T47D (cell line): ENCODE data around the gene COG3.

ENCODE experiments used
- DNase-seq, 2 experiments: peaks; one replicate each; pipeline versions ENCODE4 v3.0.0 to v3.0.0-alpha.2; 2011 to 2012; ENCODE audit warnings: low read depth in 1 of 2, low spot score in 1 of 2
- JUND ChIP-seq: IDR thresholded peaks from 2 replicates; pipeline ENCODE4 v1.6.1; 2012; ENCODE audit warnings: low read depth
- in situ Hi-C: cut with HindIII; loops from 2 replicates; pipeline ENCODE4 v1.10.0; 2016; ENCODE audit warnings: low sequenced_read_pairs, low pct_unique_long_range_greater_than_20kb

Gene COG3

DNA sequence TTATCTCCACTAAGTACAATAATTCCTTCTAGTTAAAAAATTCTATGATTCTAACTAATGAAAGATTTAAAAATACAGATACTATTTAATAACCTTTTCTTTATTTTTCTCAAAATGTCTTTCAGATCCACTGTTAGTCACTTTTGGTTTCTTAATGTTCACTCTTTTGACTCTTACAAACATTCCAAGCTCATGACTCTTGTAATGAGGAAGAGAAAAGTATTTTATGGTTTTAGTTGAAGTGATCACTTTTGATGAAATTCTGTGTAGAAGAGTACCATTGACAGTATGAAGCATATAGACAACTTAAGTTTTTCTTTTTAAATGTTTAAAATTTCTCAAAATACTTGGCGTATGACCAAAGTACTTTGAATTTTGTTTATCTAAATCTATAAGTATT lies 27.8 kb downstream of the COG3 start:
- in situ Hi-C loops, result no loop called here
- TF ChIP-seq JUND, result no peak
- no peak for DNase-seq

DNA sequence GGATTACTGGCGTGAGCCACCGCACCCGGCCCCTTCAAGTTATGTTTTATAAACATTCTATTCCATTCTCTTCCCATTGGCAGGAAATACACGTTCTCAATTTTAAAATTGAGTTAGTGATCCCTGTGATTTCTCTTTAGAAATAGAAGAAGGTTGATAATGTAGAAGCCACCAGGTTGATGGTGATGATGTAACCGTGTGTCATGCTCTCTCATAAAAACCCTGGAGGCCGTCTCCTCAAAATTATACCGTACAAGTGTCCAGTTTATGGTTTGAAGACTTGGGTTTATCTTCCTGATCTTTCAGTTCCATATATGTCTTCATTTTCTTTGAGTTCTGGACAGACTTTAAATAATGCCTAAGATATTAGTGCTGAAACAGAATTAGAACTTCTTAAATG lies 32.2 kb downstream of the COG3 start:
- in situ Hi-C loops, result no loop called here
- no peak for DNase-seq
- no peak for TF ChIP-seq JUND

GRCh38 chr13:45500492-45501174 lies 35.9 kb downstream of the COG3 start:
- DNase-seq, result no peak
- no peak for TF ChIP-seq JUND

DNA sequence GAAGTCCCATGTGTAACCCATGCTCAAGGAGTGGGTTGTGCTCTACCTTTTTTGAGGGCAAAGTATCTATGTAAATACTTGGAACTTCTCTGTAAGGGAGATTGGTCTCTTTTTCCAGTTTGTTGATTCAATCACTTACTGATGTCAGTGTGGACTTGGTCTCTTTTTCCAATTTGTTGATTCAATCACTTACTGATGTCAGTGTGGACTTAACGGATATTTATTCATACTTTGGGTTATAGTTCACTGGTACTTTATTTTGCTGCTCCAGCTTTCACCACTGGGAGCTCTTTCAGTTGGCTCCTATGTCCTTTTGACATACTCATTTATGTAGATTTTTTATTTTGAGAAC lies 36.4 kb downstream of the COG3 start:
- DNase-seq, result no peak
- TF ChIP-seq JUND, result no peak
- in situ Hi-C loops, result no loop called here

More at GRCh38 chr13:45500492-45501174, 35.9 kb downstream of the COG3 start:
- in situ Hi-C loops, result no loop called here

DNA sequence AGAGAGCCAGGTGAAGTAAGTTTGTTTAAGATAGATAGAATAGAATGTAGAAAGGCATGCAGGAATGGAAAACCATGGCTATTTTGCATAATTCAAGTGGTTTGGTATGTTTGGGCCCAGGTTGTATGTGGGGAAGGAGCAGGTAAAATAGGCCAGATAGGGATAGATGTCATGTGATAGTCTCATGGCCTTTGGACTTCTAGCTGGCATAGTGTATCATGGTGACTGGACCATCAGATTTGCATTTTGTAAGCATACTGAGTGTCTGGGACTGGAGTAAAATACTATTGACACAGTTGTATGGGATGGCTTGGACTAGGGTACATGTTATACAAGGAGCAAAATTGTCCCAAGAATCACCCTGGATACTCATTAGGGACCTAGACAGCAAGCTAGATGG lies 38.9 kb downstream of the COG3 start:
- no peak for DNase-seq
- TF ChIP-seq JUND, result no peak
- in situ Hi-C loops, result no loop called here

GRCh38 chr13:45506811-45507210 lies 42.1 kb downstream of the COG3 start:
- no peak for DNase-seq
- in situ Hi-C loops, result no loop called here
- no peak for TF ChIP-seq JUND

- no peak for TF ChIP-seq JUND
- DNase-seq, result no peak
- in situ Hi-C loops, result no loop called here
These were observed 44.0 kb downstream of the COG3 start for GRCh38 chr13:45508776-45509175.

- DNase-seq, result no peak
- in situ Hi-C loops, result no loop called here
These were observed 45.9 kb downstream of the COG3 start for GRCh38 chr13:45510672-45511071.

GRCh38 chr13:45511310-45512097 lies 46.8 kb downstream of the COG3 start:
- TF ChIP-seq JUND, result no peak
- in situ Hi-C loops, result no loop called here
- peak; percentile 16 to 65 for DNase-seq

More at GRCh38 chr13:45510672-45511071, 45.9 kb downstream of the COG3 start:
- TF ChIP-seq JUND, result no peak

DNA sequence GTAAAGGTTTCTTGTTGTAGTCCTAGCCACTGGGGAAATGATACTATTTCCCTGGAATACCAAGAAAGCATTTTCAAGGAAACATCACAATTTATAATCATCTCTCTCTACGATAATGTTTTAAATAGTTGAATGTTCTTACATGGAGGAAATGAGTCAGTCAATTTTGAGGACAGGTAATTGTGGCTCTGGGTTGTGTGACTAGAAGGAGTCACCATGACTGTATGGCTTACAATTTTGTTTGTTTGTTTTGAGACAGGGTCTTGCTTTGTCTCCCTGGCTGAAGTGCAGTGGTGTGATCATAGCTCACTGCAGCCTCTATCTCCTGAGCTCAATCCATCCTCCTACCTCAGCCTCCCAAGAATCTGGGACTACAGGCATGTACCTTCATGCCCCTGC lies 47.4 kb downstream of the COG3 start:
- in situ Hi-C loops, result no loop called here
- TF ChIP-seq JUND, result no peak
- DNase-seq, result no peak

- in situ Hi-C loops, result no loop called here
- no peak for DNase-seq
These were observed 52.0 kb downstream of the COG3 start for GRCh38 chr13:45516757-45517156.

DNA sequence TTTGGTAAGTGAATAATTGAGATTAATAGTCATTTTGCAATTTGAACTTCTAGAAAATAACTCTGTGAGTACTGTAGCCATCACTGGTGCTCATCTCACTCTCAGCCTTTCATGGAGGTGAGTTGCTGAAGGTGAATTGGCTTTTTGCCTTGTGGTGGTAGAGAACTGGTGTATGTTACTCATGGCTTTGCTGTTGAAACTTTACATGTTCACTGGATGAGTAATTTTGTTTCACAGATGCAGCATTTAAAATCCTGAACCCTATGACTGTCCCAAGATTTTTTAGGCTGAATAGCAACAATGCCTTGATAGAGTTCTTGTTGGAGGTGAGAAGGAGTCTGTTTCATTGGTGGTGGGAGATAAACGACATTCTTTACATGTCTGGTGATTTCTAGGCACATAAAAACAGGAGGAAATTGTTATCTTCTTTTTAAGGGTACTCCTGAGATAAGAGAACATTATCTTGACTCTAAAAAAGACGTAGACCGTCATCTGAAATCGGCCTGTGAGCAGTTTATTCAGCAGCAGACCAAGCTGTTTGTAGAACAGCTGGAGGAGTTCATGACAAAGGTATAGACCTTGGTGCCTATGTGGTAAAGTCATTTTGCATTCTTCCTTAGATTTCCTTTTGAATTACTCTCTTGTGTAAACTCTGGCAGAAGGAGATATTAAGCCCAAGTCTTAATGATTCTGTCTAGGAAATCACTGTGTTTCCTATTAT lies 53.9 kb downstream of the COG3 start:
- DNase-seq, result no peak
- TF ChIP-seq JUND, result no peak
- in situ Hi-C loops, result no loop called here

More at GRCh38 chr13:45516757-45517156, 52.0 kb downstream of the COG3 start:
- no peak for TF ChIP-seq JUND

GRCh38 chr13:45519493-45519892 lies 54.8 kb downstream of the COG3 start:
- in situ Hi-C loops, result no loop called here
- DNase-seq, result no peak
- TF ChIP-seq JUND, result no peak
